ENCODE results near the gene DLG2.
"Not testable (repeated sequence)": the region's sequence is repeated elsewhere in the genome, so short reads cannot be mapped to it uniquely, and the experiment has no call there.

Gene DLG2

GRCh38 chr11:85643191-85643614 is 16.1 kb upstream of the DLG2 start:
- DNase-seq (ENCODE audit: low spot score): no peak

GRCh38 chr11:85634747-85635146 is 7.6 kb upstream of the DLG2 start:
- no peak for DNase-seq (ENCODE audit: low spot score)

GRCh38 chr11:85628771-85629341 is 1.7 kb upstream of the DLG2 start:
- no peak for DNase-seq (ENCODE audit: low spot score)

GRCh38 chr11:85627998-85628770 is 1.0 kb upstream of the DLG2 start, which contains the start of gene TMEM126B:
TSS of gene TMEM126B (plus strand) at chr11:85628593. CDS start at chr11:85628608, 15 bp downstream.
- DNase-seq (ENCODE audit: low spot score): peak; percentile 91

- no peak for DNase-seq (ENCODE audit: low spot score)
Measured at GRCh38 chr11:85626496-85626895, 648 bp downstream of the DLG2 start.

- no peak for DNase-seq (ENCODE audit: low spot score)
Measured at GRCh38 chr11:85620256-85620655, 6.9 kb downstream of the DLG2 start.

- no peak for DNase-seq (ENCODE audit: low spot score)
Measured at GRCh38 chr11:85619499-85619898, 7.6 kb downstream of the DLG2 start.

- DNase-seq (ENCODE audit: low spot score): not testable (repeated sequence)
Measured at GRCh38 chr11:85611643-85612042, 15.5 kb downstream of the DLG2 start.

- not testable (repeated sequence) for DNase-seq (ENCODE audit: low spot score)
Measured at GRCh38 chr11:85609286-85609685, 17.9 kb downstream of the DLG2 start.

- DNase-seq (ENCODE audit: low spot score): not testable (repeated sequence)
Measured at GRCh38 chr11:85608621-85609020, 18.5 kb downstream of the DLG2 start.

- not testable (repeated sequence) for DNase-seq (ENCODE audit: low spot score)
Measured at GRCh38 chr11:85606237-85606636, 20.9 kb downstream of the DLG2 start.

GRCh38 chr11:85603220-85603619 is 23.9 kb downstream of the DLG2 start:
- no peak for DNase-seq (ENCODE audit: low spot score)

- no peak for DNase-seq (ENCODE audit: low spot score)
Measured at GRCh38 chr11:85602526-85603213, 24.5 kb downstream of the DLG2 start.

GRCh38 chr11:85599083-85599482 is 28.1 kb downstream of the DLG2 start:
- no peak for DNase-seq (ENCODE audit: low spot score)

GRCh38 chr11:85596886-85597285 is 30.3 kb downstream of the DLG2 start:
- no peak for DNase-seq (ENCODE audit: low spot score)

GRCh38 chr11:85595285-85595884 is 31.8 kb downstream of the DLG2 start:
- peak; percentile 28 for DNase-seq (ENCODE audit: low spot score)

GRCh38 chr11:85590848-85591483 is 36.2 kb downstream of the DLG2 start:
- peak; percentile 3 for DNase-seq (ENCODE audit: low spot score)

GRCh38 chr11:85589373-85589772 is 37.8 kb downstream of the DLG2 start:
- no peak for DNase-seq (ENCODE audit: low spot score)

- DNase-seq (ENCODE audit: low spot score): no peak
Measured at GRCh38 chr11:85582111-85582510, 45.0 kb downstream of the DLG2 start.

GRCh38 chr11:85575388-85575787 is 51.8 kb downstream of the DLG2 start:
- DNase-seq (ENCODE audit: low spot score): no peak

- no peak for DNase-seq (ENCODE audit: low spot score)
Measured at GRCh38 chr11:85572056-85572455, 55.1 kb downstream of the DLG2 start.

GRCh38 chr11:85569525-85569924 is 57.6 kb downstream of the DLG2 start:
- no peak for DNase-seq (ENCODE audit: low spot score)

Data from germinal center (tissue), 1 donor.